RWPE2 (cell line): Measurements from ENCODE around the gene SLC35E3.

ENCODE experiments used
- ATAC-seq: fragments of 200-7000 bp; cut with Tn5 transposase; 3 replicates; pipeline ENCODE4 v1.9.1; 2021; ENCODE audit warnings: low read depth
- DNase-seq: peaks from one replicate; pipeline ENCODE4 v3.0.0-alpha.2; 2020; ENCODE audit warnings: low spot score
- H3K27ac ChIP-seq: fragments of 450-650 bp; 2 replicates; pipeline ENCODE4 v1.5.1; 2017; ENCODE audit warnings: mild to moderate bottlenecking; ENCODE audit not compliant: poor library complexity, severe bottlenecking
- H3K27me3 ChIP-seq: fragments of 250-450 bp; sonication (Bioruptor Pico); 2 replicates; pipeline ENCODE4 v1.5.1; 2021; ENCODE audit warnings: mild to moderate bottlenecking, moderate library complexity; ENCODE audit not compliant: insufficient read depth, poor library complexity, severe bottlenecking
- H3K36me3 ChIP-seq: fragments of 250-450 bp; sonication (Bioruptor Pico); 2 replicates; pipeline ENCODE4 v1.5.1; 2020; ENCODE audit warnings: low read depth, mild to moderate bottlenecking, moderate library complexity
- H3K4me1 ChIP-seq: fragments of 250-450 bp; sonication (Bioruptor Pico); 2 replicates; pipeline ENCODE4 v1.5.1; 2021; ENCODE audit warnings: mild to moderate bottlenecking, moderate library complexity; ENCODE audit not compliant: insufficient read depth, poor library complexity, severe bottlenecking
- H3K4me3 ChIP-seq: fragments of 250-450 bp; sonication (Bioruptor Pico); 2 replicates; pipeline ENCODE4 v1.5.1; 2021; ENCODE audit warnings: mild to moderate bottlenecking, moderate library complexity; ENCODE audit not compliant: severe bottlenecking
- H3K9me3 ChIP-seq: fragments of 250-450 bp; sonication (Bioruptor Pico); 2 replicates; pipeline ENCODE4 v1.5.1; 2021; ENCODE audit warnings: mild to moderate bottlenecking, moderate library complexity; ENCODE audit not compliant: severe bottlenecking
- TF ChIP-seq, protein P1 (sequence below): fragments of 450-650 bp; IDR thresholded peaks from one replicate; pipeline ENCODE4 v1.5.1; 2017; ENCODE audit warnings: mild to moderate bottlenecking, moderate library complexity; ENCODE audit not compliant: poor library complexity, severe bottlenecking

Gene SLC35E3

DNA sequence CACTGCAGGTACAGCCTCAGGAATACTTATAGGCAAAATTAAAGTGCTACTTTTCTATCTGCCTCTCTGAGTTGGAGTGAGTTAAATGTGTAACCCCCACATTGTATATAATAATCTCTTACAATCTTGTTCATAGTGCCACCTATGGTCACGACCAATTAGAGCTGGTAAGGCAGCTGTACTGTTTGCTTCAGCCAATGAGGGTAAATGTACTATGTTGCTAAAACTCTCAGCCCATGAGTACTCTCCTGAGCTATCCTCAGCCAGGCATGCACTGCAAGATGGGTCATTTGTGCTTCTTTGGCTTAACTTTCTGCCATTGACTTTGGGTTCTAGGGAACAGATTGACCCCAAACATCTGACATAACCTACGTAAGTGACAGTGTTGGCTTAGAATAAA is 47.0 kb downstream of the SLC35E3 start:
- TF ChIP-seq, protein P1, sequence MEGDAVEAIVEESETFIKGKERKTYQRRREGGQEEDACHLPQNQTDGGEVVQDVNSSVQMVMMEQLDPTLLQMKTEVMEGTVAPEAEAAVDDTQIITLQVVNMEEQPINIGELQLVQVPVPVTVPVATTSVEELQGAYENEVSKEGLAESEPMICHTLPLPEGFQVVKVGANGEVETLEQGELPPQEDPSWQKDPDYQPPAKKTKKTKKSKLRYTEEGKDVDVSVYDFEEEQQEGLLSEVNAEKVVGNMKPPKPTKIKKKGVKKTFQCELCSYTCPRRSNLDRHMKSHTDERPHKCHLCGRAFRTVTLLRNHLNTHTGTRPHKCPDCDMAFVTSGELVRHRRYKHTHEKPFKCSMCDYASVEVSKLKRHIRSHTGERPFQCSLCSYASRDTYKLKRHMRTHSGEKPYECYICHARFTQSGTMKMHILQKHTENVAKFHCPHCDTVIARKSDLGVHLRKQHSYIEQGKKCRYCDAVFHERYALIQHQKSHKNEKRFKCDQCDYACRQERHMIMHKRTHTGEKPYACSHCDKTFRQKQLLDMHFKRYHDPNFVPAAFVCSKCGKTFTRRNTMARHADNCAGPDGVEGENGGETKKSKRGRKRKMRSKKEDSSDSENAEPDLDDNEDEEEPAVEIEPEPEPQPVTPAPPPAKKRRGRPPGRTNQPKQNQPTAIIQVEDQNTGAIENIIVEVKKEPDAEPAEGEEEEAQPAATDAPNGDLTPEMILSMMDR: peak; percentile 7
- Histone ChIP-seq H3K27ac (no peak overlapping the region), H3K4me1 (peaks cover 11% of the 10 kb centered on the region), H3K36me3 (no peaks in the 10 kb centered on the region), H3K27me3 (no peaks in the 10 kb centered on the region), H3K9me3 (no peaks in the 10 kb centered on the region), H3K4me3 (no peak overlapping the region)
- peak; percentile 68; the same call in 2 of the 3 replicates for ATAC-seq
- DNase-seq: no peak

DNA sequence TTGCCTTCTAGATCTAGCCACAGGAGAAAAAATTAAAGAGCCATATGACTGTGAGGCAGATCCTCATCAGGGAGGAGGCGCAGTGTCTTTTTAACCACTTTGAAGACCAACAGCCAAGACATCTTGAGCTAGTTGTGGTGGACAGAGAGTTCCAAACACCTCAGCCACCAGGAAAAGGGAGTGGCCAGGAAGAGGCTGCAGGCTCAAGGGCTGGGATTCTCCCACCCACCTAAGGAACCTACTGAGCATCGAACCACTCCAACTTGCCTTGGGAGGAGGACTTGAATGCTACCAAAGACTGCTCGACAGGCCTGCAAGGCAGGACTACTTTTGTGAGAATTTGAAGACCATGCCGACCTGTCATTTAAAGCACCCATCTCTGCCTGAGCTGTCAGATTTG is 47.5 kb downstream of the SLC35E3 start:
- Histone ChIP-seq H3K27me3 (no peaks in the 10 kb centered on the region), H3K4me1 (peaks cover 7% of the 10 kb centered on the region), H3K27ac (no peak overlapping the region), H3K4me3 (no peak overlapping the region), H3K9me3 (no peaks in the 10 kb centered on the region), H3K36me3 (no peaks in the 10 kb centered on the region)
- TF ChIP-seq, protein P1: no peak
- DNase-seq (no peak), ATAC-seq (no peak)

DNA sequence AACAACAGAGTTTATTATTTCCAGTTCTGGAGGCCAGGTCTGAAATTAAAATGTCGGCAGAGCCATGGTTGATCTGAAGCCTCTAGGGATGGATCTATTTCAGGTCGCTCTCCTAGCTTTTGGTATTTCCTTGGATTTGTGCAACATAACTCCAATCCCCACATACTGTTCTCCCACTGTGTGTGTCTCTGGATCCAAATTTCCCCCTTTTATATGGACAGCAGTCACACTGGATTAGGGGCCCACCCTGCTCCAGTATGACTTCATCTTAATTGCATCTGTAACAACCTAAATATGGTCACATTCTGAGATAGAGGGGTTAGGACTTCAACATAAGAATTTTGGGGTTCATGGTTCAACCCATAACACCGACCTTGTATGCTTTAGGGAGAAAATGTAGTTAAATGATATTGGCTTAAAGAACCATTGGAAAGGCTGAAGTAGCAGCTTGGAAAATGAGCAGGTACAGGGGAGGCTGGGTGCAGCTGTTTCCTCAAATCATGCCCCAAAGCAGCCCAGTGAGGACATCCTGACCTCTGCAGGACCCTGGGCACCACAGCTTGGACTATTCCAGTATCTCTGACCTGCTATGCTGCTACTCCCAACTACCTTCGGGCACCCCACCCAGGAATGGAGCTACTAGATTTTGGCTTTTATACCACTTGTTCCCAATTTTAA is 48.1 kb downstream of the SLC35E3 start:
- Histone ChIP-seq H3K9me3 (no peaks in the 10 kb centered on the region), H3K4me3 (no peak overlapping the region)

GRCh38 chr12:68794653-68795251 is 48.8 kb downstream of the SLC35E3 start:
- peaks cover 7% of the 10 kb centered on the region for H3K4me1 ChIP-seq
- TF ChIP-seq, protein P1: no peak
- H3K27me3 ChIP-seq: no peaks in the 10 kb centered on the region
- no peaks in the 10 kb centered on the region for H3K36me3 ChIP-seq
- H3K4me3 ChIP-seq: no peak overlapping the region
- peak overlapping the region; percentile 59 for H3K27ac ChIP-seq
- no peaks in the 10 kb centered on the region for H3K9me3 ChIP-seq
- no peak for DNase-seq
- ATAC-seq: peak; percentile 98

More for the DNA sequence above, 48.1 kb downstream of the SLC35E3 start:
- no peaks in the 10 kb centered on the region for H3K27me3 ChIP-seq
- ATAC-seq (no peak), DNase-seq (no peak)
- peaks cover 7% of the 10 kb centered on the region for H3K4me1 ChIP-seq
- H3K27ac ChIP-seq: peak overlapping the region; percentile 59
- no peaks in the 10 kb centered on the region for H3K36me3 ChIP-seq
- TF ChIP-seq, protein P1: no peak

GRCh38 chr12:68796399-68796798 is 50.4 kb downstream of the SLC35E3 start:
- no peak overlapping the region for H3K4me3 ChIP-seq
- no peak overlapping the region for H3K27ac ChIP-seq
- no peaks in the 10 kb centered on the region for H3K36me3 ChIP-seq
- ATAC-seq: no peak
- H3K4me1 ChIP-seq: peaks cover 18% of the 10 kb centered on the region
- no peaks in the 10 kb centered on the region for H3K9me3 ChIP-seq
- H3K27me3 ChIP-seq: no peaks in the 10 kb centered on the region
- no peak for DNase-seq
- TF ChIP-seq, protein P1: no peak
